ENCODE results near the gene KCNH5. TPM values are rescaled to one million over a fixed set of nuclear protein-coding genes. Genes with fewer than 3 reads are reported as not detected.

Gene KCNH5
- total RNA-seq, 1 experiment from 2014 or later = not detected

DNA sequence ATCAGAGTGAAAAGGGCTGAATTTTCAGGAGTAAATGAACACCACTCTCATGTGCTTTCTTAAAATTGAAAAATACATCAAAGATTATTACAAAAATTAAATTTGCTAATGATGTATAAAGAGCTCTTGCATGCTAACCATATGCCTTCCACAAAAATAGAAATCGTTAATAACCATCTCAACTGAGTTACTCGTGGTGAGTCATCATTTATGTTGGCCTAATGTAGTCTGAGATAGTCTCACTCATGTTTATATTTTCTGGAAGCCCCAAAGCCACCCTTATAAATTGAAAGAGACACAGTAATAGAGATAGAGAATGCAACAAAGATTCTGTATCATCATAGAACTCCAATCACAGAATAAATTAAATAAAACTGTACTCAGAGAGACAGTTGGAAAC is 131.2 kb downstream of the KCNH5 start:
- Mint-ChIP-seq H3K27ac (ENCODE audit: low read depth, unreplicated experiment) (no peak overlapping the region), H3K4me1 (ENCODE audit: insufficient read depth, unreplicated experiment) (no peaks in the 10 kb centered on the region), H3K36me3 (ENCODE audit: insufficient read depth, unreplicated experiment) (no peaks in the 10 kb centered on the region), H3K27me3 (ENCODE audit: insufficient read depth, unreplicated experiment) (no peaks in the 10 kb centered on the region), H3K4me3 (ENCODE audit: unreplicated experiment) (no peak overlapping the region), H3K9me3 (ENCODE audit: unreplicated experiment) (no peaks in the 10 kb centered on the region)
- CTCF ChIA-PET = interaction anchor here (0.6 to 0.9 kb wide), 2 partner anchors 23 to 54 kb away, joined by 3 read pairs; no protein-coding TSS in a partner anchor
- POLR2A ChIA-PET = interaction anchor here (1.0 kb wide), 1 partner anchor 9 kb away, joined by 5 read pairs; no protein-coding TSS in a partner anchor
- DNase-seq (ENCODE audit: unreplicated experiment) = peak; percentile 6
- TF ChIP-seq, protein P1, sequence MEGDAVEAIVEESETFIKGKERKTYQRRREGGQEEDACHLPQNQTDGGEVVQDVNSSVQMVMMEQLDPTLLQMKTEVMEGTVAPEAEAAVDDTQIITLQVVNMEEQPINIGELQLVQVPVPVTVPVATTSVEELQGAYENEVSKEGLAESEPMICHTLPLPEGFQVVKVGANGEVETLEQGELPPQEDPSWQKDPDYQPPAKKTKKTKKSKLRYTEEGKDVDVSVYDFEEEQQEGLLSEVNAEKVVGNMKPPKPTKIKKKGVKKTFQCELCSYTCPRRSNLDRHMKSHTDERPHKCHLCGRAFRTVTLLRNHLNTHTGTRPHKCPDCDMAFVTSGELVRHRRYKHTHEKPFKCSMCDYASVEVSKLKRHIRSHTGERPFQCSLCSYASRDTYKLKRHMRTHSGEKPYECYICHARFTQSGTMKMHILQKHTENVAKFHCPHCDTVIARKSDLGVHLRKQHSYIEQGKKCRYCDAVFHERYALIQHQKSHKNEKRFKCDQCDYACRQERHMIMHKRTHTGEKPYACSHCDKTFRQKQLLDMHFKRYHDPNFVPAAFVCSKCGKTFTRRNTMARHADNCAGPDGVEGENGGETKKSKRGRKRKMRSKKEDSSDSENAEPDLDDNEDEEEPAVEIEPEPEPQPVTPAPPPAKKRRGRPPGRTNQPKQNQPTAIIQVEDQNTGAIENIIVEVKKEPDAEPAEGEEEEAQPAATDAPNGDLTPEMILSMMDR (IDR thresholded peaks at IDR 0.05; ENCODE audit: unreplicated experiment) = no peak
- intact Hi-C loops (cut with micrococcal nuclease) = no loop called here
- BruUV-seq (replicated peaks) = no TSS peak

GRCh38 chr14:62908506-62908905 is 136.8 kb downstream of the KCNH5 start:
- H3K4me1 Mint-ChIP-seq (ENCODE audit: insufficient read depth, unreplicated experiment) = no peaks in the 10 kb centered on the region
- BruUV-seq (replicated peaks) = no TSS peak
- CTCF ChIA-PET = no interaction called here
- no peaks in the 10 kb centered on the region for H3K9me3 Mint-ChIP-seq (ENCODE audit: unreplicated experiment)
- H3K36me3 Mint-ChIP-seq (ENCODE audit: insufficient read depth, unreplicated experiment) = no peaks in the 10 kb centered on the region
- H3K27me3 Mint-ChIP-seq (ENCODE audit: insufficient read depth, unreplicated experiment) = no peaks in the 10 kb centered on the region
- H3K4me3 Mint-ChIP-seq (ENCODE audit: unreplicated experiment) = no peak overlapping the region
- intact Hi-C loops (cut with micrococcal nuclease) = loop anchor here (10.0 kb wide), 1 partner anchor 724 kb away; no protein-coding TSS in a partner anchor
- POLR2A ChIA-PET = interaction anchor here (0.9 kb wide), 1 partner anchor 465 kb away, joined by 3 read pairs; no protein-coding TSS in a partner anchor
- TF ChIP-seq, protein P1 (IDR thresholded peaks at IDR 0.05; ENCODE audit: unreplicated experiment) = no peak
- H3K27ac Mint-ChIP-seq (ENCODE audit: low read depth, unreplicated experiment) = no peak overlapping the region
- DNase-seq (ENCODE audit: unreplicated experiment) = no peak

GRCh38 chr14:62905566-62905965 is 139.7 kb downstream of the KCNH5 start:
- H3K27me3 Mint-ChIP-seq (ENCODE audit: insufficient read depth, unreplicated experiment) = no peaks in the 10 kb centered on the region
- DNase-seq (ENCODE audit: unreplicated experiment) = no peak
- ChIA-PET POLR2A (no interaction called here), CTCF (no interaction called here)
- H3K4me1 Mint-ChIP-seq (ENCODE audit: insufficient read depth, unreplicated experiment) = no peaks in the 10 kb centered on the region
- intact Hi-C loops (cut with micrococcal nuclease) = loop anchor here (10.0 kb wide), 1 partner anchor 721 kb away; no protein-coding TSS in a partner anchor
- H3K9me3 Mint-ChIP-seq (ENCODE audit: unreplicated experiment) = peaks cover under 1% of the 10 kb centered on the region
- TF ChIP-seq, protein P1 (IDR thresholded peaks at IDR 0.05; ENCODE audit: unreplicated experiment) = no peak
- no peak overlapping the region for H3K4me3 Mint-ChIP-seq (ENCODE audit: unreplicated experiment)
- no peak overlapping the region for H3K27ac Mint-ChIP-seq (ENCODE audit: low read depth, unreplicated experiment)
- BruUV-seq (replicated peaks) = no TSS peak
- no peaks in the 10 kb centered on the region for H3K36me3 Mint-ChIP-seq (ENCODE audit: insufficient read depth, unreplicated experiment)

DNA sequence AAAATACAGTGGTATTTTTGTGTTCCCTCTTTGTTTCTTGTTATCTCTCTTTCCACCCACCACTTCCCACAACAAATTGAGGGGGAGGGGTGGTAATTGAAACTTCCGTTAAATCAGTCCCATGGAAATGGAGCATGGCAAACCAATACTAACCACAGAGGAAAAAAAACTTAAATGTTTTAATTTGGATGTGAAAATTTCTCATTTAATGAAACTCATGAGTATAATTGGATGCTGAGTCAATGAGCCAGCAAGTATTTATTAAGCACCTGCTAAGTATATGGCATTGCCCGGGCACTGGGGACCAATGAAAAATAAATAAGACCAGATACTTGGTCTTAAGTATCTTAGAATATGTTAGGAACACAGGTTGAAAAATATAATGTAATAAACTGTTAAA is 147.5 kb downstream of the KCNH5 start:
- no peaks in the 10 kb centered on the region for H3K36me3 Mint-ChIP-seq (ENCODE audit: insufficient read depth, unreplicated experiment)
- BruUV-seq (replicated peaks) = no TSS peak
- no peak overlapping the region for H3K4me3 Mint-ChIP-seq (ENCODE audit: unreplicated experiment)
- H3K27ac Mint-ChIP-seq (ENCODE audit: low read depth, unreplicated experiment) = no peak overlapping the region
- TF ChIP-seq, protein P1 (IDR thresholded peaks at IDR 0.05; ENCODE audit: unreplicated experiment) = no peak
- intact Hi-C loops (cut with micrococcal nuclease) = no loop called here
- DNase-seq (ENCODE audit: unreplicated experiment) = no peak
- peaks cover 4% of the 10 kb centered on the region for H3K9me3 Mint-ChIP-seq (ENCODE audit: unreplicated experiment)
- peaks cover 5% of the 10 kb centered on the region for H3K4me1 Mint-ChIP-seq (ENCODE audit: insufficient read depth, unreplicated experiment)
- H3K27me3 Mint-ChIP-seq (ENCODE audit: insufficient read depth, unreplicated experiment) = no peaks in the 10 kb centered on the region
- CTCF ChIA-PET = no interaction called here
- POLR2A ChIA-PET = no interaction called here
